IPS DF 6.9 (cell line): Measurements from ENCODE around the gene KRT3.

ENCODE experiments used
- DNase-seq: peaks from one replicate; pipeline ENCODE4 v3.0.0-alpha.2; 2013; ENCODE audit warnings: low read depth, low spot score
- H3K27ac ChIP-seq: one replicate; pipeline ENCODE4 v1.5.1; 2013; ENCODE audit warnings: low read length, control low read depth
- H3K27me3 ChIP-seq: 2 replicates; pipeline ENCODE4 v1.6.1; 2013; ENCODE audit warnings: mild to moderate bottlenecking, low read length; ENCODE audit not compliant: control insufficient read depth, insufficient read depth
- H3K36me3 ChIP-seq: 2 replicates; pipeline ENCODE4 v1.6.1; 2013; ENCODE audit warnings: low read length; ENCODE audit not compliant: control insufficient read depth, insufficient read depth
- H3K4me1 ChIP-seq: 2 replicates; pipeline ENCODE4 v1.6.1; 2013; ENCODE audit warnings: low read length; ENCODE audit not compliant: control insufficient read depth, insufficient read depth
- H3K4me3 ChIP-seq: 2 replicates; pipeline ENCODE4 v1.5.1; 2013; ENCODE audit warnings: mild to moderate bottlenecking, low read length
- H3K9me3 ChIP-seq: 2 replicates; pipeline ENCODE4 v1.6.1; 2013; ENCODE audit warnings: low read length, inconsistent platforms; ENCODE audit not compliant: control insufficient read depth, insufficient read depth
- WGBS: extraction: QIAGEN DNeasy Blood & Tissue Kit; methylation state at CpG from one replicate; pipeline ENCODE4 v1.1.7; 2013; ENCODE audit warnings: mixed read lengths, missing lambda C conversion rate; ENCODE audit not compliant: insufficient read length, insufficient coverage; 5-methylcytosine and 5-hydroxymethylcytosine counted together

Gene KRT3

DNA sequence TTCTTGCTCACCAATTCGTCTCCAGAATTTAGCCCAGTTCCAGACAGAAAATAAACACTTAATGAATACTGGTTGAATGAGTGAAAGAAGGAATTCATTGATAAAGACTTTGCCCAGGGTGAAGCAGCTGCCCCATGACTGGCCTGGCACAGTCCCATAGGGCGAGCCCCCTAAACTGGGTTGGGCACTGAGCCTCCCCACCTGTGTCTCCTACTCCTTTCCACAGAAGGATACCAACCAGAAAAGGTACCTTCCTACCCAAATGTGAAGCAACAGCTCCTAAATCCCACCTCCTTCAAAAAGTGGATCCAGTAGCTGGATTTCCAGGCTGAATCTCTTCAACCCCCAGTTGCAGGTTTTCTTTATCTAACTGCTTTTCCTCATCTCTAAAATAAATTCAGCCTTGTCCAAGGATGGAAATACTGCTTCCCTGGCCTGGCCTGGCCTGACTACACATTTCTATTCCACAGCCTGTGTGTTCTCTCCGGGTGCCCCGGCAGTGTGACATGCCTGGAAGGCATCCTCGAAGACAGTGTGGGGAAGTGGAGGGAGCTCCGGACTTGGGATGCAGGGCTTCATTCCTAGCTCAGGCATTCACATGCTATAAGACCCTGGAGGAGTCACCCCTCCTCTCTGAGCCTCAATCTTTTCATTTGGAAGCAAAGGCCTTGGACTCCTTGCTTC lies 7.6 kb downstream of the KRT3 start:
- DNase-seq = no peak
- WGBS = no CpG with 5 or more reads among the region's 6 CpGs

DNA sequence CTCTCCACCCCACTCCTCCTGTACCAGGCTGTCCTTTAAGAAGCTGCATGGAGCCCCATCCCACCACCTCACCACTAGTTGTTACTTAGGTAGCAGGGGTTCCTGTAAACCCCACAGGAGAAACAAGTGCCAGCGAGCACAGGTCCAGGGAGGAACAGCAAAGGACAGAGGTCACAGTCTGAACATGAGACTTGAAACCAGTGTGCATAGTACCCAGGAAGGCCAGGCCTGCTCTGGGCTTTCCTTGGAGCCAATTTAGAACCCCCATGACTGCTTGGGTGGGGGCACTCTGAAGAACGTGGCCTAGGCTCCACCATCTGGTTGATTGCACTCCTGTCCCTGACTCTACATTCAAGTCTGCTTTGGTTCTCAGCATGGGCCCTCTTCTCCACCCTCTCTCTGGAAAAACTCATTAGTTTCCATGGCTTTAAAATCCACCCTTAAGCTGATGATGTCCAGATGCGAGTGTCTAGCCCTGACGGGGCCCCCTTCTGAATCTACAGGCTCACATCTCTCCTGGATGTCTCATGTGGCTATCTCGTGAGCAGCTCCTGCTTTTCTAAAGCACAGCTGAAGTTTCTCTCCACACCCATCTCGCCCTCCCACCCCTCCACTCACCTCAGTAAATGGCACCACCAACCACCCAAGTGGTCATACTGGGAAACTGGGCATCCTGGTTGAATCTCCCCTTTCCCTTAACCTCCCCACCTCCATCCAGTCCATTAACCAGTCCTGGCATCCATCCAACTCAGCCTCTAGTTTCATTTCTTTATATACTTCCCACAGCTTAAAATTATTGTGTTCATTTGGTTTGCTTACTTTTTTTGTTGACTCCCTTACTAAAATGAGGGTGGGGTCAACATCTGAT lies 8.4 kb downstream of the KRT3 start:
- Histone ChIP-seq H3K9me3 (no peaks in the 10 kb centered on the region), H3K4me1 (no peaks in the 10 kb centered on the region), H3K4me3 (no peak overlapping the region), H3K27me3 (no peaks in the 10 kb centered on the region), H3K27ac (no peak overlapping the region), H3K36me3 (no peaks in the 10 kb centered on the region)
- DNase-seq = no peak
- WGBS = no CpG with 5 or more reads among the region's 6 CpGs

More for the DNA sequence above, 7.6 kb downstream of the KRT3 start:
- Histone ChIP-seq H3K27ac (no peak overlapping the region), H3K36me3 (no peaks in the 10 kb centered on the region), H3K4me3 (no peak overlapping the region), H3K9me3 (no peaks in the 10 kb centered on the region), H3K4me1 (no peaks in the 10 kb centered on the region), H3K27me3 (no peaks in the 10 kb centered on the region)

DNA sequence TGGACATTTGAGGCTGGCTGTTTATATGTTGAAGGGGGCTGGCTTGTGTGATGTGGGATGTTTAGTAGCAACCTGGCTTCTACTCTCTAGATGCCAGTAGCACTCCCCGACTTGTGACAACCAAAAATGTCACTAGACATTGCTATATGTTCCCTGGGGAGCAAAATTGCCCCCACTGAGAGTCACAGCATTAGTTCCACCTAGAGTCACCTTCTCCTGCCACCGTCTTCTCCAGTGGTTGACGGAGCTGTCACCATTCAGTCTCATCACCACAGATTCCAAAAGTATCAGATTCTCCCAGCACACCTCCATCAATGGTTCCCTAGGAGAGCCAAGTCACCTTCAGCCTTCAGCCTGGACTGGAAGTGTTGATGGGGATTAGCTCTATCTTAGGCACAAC lies 11.0 kb downstream of the KRT3 start:
- no peak overlapping the region for H3K27ac ChIP-seq

DNA sequence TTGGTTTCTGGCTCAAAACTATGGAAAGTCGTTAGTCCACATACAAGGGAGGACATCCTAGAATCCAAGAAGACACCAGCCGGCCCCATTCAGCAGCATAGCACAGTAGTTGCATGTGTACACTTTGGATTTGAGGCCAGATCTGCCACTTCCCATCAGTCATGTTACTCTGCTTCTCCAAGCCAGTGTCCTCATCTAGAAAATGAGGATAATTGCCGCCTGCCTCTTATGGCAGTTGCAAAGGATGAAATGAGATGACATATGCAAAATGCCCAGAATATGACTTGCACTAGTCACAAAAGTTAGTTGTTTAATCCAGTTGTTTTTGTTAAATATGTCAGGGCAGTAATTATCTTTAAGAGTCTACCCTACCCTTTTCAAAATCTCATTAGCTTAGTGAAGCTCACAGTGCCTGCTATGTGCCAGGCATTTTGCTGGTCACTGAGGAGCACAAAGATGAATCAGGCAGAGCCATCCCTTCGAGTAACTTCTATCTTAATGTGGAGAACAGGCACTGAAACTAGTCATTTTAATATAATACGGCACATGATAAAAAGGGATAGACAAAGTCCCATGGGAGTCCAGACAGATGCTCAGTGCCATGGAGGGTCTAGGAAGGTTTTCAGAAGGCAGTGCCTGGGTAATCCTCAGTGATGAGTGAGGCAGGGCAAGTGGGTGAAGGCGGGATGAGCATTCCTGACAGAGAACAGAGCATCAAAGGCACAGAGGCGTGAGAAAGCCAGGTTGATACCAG lies 12.2 kb downstream of the KRT3 start:
- Histone ChIP-seq H3K36me3 (no peaks in the 10 kb centered on the region), H3K4me3 (no peak overlapping the region), H3K27ac (no peak overlapping the region), H3K27me3 (no peaks in the 10 kb centered on the region), H3K4me1 (no peaks in the 10 kb centered on the region), H3K9me3 (no peaks in the 10 kb centered on the region)
- WGBS = no CpG with 5 or more reads among the region's 7 CpGs
- DNase-seq = no peak

More for the DNA sequence above, 11.0 kb downstream of the KRT3 start:
- no peaks in the 10 kb centered on the region for H3K9me3 ChIP-seq
- H3K27me3 ChIP-seq = no peaks in the 10 kb centered on the region
- H3K4me3 ChIP-seq = no peak overlapping the region
- H3K36me3 ChIP-seq = no peaks in the 10 kb centered on the region
- no peak for DNase-seq
- no CpG with 5 or more reads among the region's 3 CpGs for WGBS
- H3K4me1 ChIP-seq = no peaks in the 10 kb centered on the region

DNA sequence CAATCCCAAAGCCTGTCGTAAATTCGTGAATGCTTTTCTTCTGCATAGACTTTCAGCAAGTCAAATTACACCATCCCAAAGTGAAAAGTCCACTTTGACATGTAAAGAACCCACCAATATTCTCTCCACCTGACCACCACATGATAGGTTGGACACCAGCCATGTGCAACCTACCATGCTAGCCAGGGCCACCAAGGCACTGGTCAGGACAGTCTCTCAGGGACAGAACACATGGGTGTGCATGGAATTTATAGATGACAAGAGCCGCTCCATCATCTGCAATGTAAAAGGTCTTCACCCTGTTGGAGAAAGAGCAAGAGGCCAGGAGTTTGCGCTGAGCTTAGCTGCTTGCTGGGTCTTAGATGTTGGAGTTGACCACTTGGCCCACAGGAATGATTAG lies 13.4 kb downstream of the KRT3 start:
- WGBS = no CpG with 5 or more reads among the region's 4 CpGs
- Histone ChIP-seq H3K4me1 (no peaks in the 10 kb centered on the region), H3K4me3 (no peak overlapping the region), H3K36me3 (no peaks in the 10 kb centered on the region), H3K9me3 (no peaks in the 10 kb centered on the region), H3K27ac (no peak overlapping the region), H3K27me3 (no peaks in the 10 kb centered on the region)
- no peak for DNase-seq

DNA sequence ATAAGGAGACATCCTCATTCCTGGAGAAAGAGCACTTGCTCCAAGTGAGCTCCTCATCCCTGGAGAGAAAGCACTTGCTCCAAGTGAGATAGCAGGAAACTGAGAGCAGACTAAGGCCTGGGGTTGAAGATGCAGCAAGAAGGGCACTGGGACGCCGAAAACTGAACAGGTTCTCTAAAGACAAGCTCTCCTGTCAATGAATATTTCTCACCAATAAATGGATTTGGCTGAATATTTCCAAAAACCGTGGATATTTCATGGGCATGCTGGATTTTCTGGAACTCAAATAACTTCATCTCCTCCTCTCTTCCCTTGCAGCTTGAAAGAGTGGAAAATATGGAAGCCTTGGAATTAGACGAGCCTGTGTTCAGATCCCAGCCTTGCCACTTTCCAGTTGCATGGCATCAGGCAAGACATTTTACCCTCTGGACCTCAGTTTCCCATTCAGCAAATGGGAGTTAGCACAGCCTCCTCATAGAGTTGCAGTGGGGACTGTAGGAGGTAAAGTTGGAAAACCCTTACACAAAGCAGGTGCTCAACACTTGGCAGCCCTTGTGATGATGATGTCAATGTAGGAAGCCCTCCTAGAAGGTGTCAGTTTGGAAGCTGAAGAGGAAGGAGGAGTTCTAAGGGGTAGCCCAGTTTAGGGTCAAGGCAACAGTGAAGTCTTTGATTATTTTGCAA lies 14.4 kb downstream of the KRT3 start:
- Histone ChIP-seq H3K27ac (no peak overlapping the region), H3K27me3 (no peaks in the 10 kb centered on the region), H3K4me3 (no peak overlapping the region), H3K9me3 (no peaks in the 10 kb centered on the region), H3K4me1 (no peaks in the 10 kb centered on the region), H3K36me3 (no peaks in the 10 kb centered on the region)
- WGBS = no CpG with 5 or more reads among the region's 4 CpGs
- DNase-seq = no peak

DNA sequence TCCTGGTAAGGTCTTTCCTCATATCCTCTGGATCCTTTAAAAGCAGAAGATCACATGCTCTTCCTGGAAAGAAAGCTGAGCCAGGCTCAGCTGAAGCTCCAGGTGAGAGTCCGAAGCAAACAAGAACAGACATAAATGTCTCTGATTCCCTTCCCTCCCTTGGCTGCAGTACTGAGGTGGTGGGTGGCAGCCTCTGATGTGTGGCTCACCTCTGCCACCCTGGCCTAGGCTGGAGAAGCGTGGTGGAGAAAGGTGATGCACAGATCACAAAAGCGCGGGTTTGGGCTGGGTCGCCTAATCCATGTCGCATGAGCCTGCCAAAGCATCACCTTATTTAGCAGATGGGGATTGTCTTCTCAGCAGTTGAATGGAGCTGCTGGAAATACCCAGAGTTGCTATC lies 16.0 kb downstream of the KRT3 start:
- Histone ChIP-seq H3K27me3 (no peaks in the 10 kb centered on the region), H3K36me3 (no peaks in the 10 kb centered on the region), H3K9me3 (no peaks in the 10 kb centered on the region), H3K4me1 (no peaks in the 10 kb centered on the region), H3K27ac (no peak overlapping the region), H3K4me3 (no peak overlapping the region)
- no CpG with 5 or more reads among the region's 6 CpGs for WGBS
- DNase-seq = no peak

DNA sequence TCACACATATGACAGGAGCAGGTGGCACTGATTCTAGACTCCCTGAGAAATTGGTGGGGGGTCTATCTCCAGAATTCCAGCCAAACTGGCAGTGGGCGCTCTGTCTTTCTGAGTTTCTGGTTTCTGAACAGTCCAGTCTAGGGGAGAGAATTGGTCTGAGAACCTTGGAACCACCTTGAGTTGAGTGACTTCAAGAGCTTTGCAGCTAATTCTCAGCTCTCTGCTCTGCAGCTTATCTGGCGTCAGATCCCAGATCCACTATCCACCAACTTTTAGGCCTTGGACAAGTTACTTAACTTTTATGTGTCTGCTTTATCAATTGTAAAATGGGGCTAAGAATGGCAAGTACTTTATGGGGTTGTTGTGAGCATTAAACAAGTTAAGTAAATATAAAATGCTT lies 17.1 kb downstream of the KRT3 start:
- Histone ChIP-seq H3K9me3 (no peaks in the 10 kb centered on the region), H3K36me3 (no peaks in the 10 kb centered on the region), H3K27me3 (no peaks in the 10 kb centered on the region), H3K4me3 (no peak overlapping the region), H3K27ac (no peak overlapping the region), H3K4me1 (no peaks in the 10 kb centered on the region)
- WGBS = no CpG with 5 or more reads among the region's 2 CpGs
- DNase-seq = no peak

DNA sequence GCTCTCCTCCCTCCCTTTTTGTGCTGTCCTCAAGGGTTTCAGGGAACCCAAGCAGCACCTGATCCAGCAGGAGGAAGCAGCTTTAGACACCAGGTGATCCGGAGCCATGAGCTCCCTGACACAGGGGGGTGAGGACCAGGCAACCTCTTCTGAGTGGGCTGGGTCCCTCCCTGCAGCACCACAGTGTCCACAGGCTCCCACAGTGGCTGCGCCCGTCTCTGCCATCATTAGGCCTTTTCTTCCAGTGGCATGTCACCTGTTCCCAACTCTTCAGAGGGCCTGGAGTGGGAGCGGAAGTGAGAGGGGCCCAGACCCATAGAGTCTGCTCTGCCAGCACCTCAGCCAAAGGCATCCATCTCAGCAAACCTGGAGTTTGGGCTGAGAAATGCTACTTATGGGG lies 18.4 kb downstream of the KRT3 start:
- WGBS = no CpG with 5 or more reads among the region's 4 CpGs
- H3K27ac ChIP-seq = no peak overlapping the region
- H3K4me3 ChIP-seq = no peak overlapping the region
- H3K27me3 ChIP-seq = no peaks in the 10 kb centered on the region
- no peaks in the 10 kb centered on the region for H3K36me3 ChIP-seq
- H3K9me3 ChIP-seq = no peaks in the 10 kb centered on the region
- DNase-seq = no peak
- H3K4me1 ChIP-seq = no peaks in the 10 kb centered on the region

DNA sequence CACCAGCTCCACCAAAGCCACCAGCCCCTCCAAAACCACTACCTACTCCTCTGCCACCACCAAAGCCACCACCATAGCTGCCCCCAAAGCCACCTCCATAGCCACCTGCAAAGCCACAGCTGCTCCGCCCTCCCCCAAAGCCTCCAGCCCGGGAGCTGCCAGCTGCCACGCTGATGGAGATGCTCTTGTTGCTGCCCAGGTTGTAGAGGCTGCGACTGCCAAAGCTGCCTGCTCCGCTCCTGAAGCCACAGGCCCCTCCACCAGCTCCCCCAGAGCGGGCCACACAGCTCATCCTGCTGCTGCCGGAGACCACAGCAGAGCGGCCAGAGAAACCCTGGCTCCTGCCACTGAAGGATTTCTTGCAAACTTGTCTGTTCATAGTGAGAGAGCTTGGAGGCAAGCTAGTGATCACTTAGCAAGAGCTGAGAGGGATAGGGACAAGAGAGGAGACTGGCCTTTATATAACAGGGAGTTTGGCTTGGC lies 19.0 kb downstream of the KRT3 start, which contains the start of gene KRT76:
TSS of gene KRT76 (minus strand) at position 433 of the 483 bp plus-strand sequence. CDS start at position 379, 54 bp downstream.
- Histone ChIP-seq H3K9me3 (no peaks in the 10 kb centered on the region), H3K27ac (no peak within 1 kb of the TSS), H3K36me3 (no peaks in the 10 kb centered on the region), H3K4me3 (no peak within 1 kb of the TSS), H3K4me1 (no peaks in the 10 kb centered on the region), H3K27me3 (no peaks in the 10 kb centered on the region)
- DNase-seq = no peak
- WGBS = no CpG with 5 or more reads among the region's 8 CpGs
